IPS DF 19.7 (cell line): ENCODE results near the gene IDNK.

Experiments used
- DNase-seq: peaks from one replicate; pipeline ENCODE4 v3.0.0-alpha.2; 2013; ENCODE audit warnings: low read depth, low spot score

The IDNK gene

DNA sequence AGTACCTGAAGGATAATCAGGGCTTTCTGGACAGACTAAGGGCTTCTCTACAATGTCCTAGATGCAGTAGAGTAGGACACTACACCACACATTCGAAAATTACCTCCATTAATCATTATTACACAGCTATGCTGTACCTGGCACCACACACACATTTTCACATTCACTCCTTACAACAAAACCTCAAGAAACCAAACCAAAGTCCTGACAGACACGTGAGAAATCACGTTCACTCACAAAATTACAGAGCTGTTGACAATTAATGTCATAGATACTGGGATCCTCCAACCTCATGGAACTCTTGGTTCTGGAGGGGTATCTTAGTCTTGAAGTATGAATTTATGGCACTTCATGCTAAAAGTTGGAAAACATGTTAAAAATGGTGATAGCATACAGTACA lies 68.5 kb downstream of the IDNK start:
- no peak for DNase-seq
